HepG2 (cell line): Measurements from ENCODE around the gene PYCARD. TPM values are rescaled to one million over a fixed set of nuclear protein-coding genes. Genes with fewer than 3 reads are reported as not detected.

ENCODE experiments used
- CBFB ChIP-seq: sonication (generic); formaldehyde crosslinking; IDR thresholded peaks from 2 replicates; pipeline ENCODE4 v1.4.0; 2020; ENCODE audit warnings: missing genetic modification reagents
- JARID2 ChIP-seq: sonication (generic); formaldehyde crosslinking; IDR thresholded peaks from 2 replicates; pipeline ENCODE4 v1.8.1; 2023; ENCODE audit warnings: missing genetic modification reagents, inconsistent platforms; ENCODE audit not compliant: insufficient replicate concordance
- LCORL ChIP-seq, 2 experiments: fragments of 450-650 bp in 1 of 2; sonication (generic) in 1 of 2; formaldehyde crosslinking in 1 of 2; IDR thresholded peaks; 2 replicates each; pipeline versions ENCODE4 v1.5.0 to v1.6.1; 2017 to 2020; ENCODE audit warnings: antibody characterized with exemption in 1 of 2, missing genetic modification reagents in 1 of 2
- NRL ChIP-seq: sonication (generic); formaldehyde crosslinking; IDR thresholded peaks from 2 replicates; pipeline ENCODE4 v1.5.0; 2020; ENCODE audit warnings: missing genetic modification reagents, mild to moderate bottlenecking, moderate library complexity, borderline replicate concordance
- PHF8 ChIP-seq: sonication (generic); formaldehyde crosslinking; IDR thresholded peaks from 2 replicates; pipeline ENCODE4 v1.5.0; 2020; ENCODE audit warnings: missing genetic modification reagents
- RAD21 ChIP-seq: fragments of 450-650 bp; formaldehyde crosslinking; IDR thresholded peaks from 2 replicates; pipeline ENCODE4 v1.5.0; 2020; ENCODE audit warnings: mild to moderate bottlenecking
- RARG ChIP-seq: sonication (generic); formaldehyde crosslinking; IDR thresholded peaks from 2 replicates; pipeline ENCODE4 v1.4.0; 2020; ENCODE audit warnings: low read depth, mild to moderate bottlenecking, missing genetic modification reagents
- XRCC5 ChIP-seq: fragments of 200-400 bp; formaldehyde crosslinking; optimal IDR thresholded peaks from 2 replicates; pipeline ENCODE3; 2017; ENCODE audit warnings: mild to moderate bottlenecking, low read length
- ZFP41 ChIP-seq: sonication (generic); formaldehyde crosslinking; IDR thresholded peaks from 2 replicates; pipeline ENCODE4 v1.4.0; 2020; ENCODE audit warnings: mild to moderate bottlenecking, missing genetic modification reagents, borderline replicate concordance
- ZNF3 ChIP-seq: IDR thresholded peaks from 2 replicates; pipeline ENCODE4 v1.7.0; 2017; ENCODE audit warnings: inconsistent platforms
- ZNF562 ChIP-seq: sonication (generic); formaldehyde crosslinking; IDR thresholded peaks from 2 replicates; pipeline ENCODE4 v1.8.0; 2022; ENCODE audit warnings: missing genetic modification reagents, borderline replicate concordance
- ZNF790 ChIP-seq: sonication (generic); formaldehyde crosslinking; IDR thresholded peaks from 2 replicates; pipeline ENCODE4 v1.8.0; 2022; ENCODE audit warnings: missing genetic modification reagents, mild to moderate bottlenecking, borderline replicate concordance
- ZSCAN20 ChIP-seq: sonication (generic); formaldehyde crosslinking; IDR thresholded peaks from 2 replicates; pipeline ENCODE4 v1.4.0; 2020; ENCODE audit warnings: missing genetic modification reagents, mild to moderate bottlenecking, borderline replicate concordance
- polyA plus RNA-seq, 8 experiments: library from polyadenylated mRNA; depleted of rRNA in 3 of 8; stranded (reverse) in 7 of 8; unstranded in 1 of 8; fragments of >200 nt; fragmentation: Illumina TruSeq in 4 of 8; extraction: Trizol in 4 of 8; gene quantifications; 2 replicates each; pipeline versions ENCODE4 v1.2.1 to v1.2.3, GENCODE V29; 2011 to 2016; ENCODE audit warnings: low read depth in 4 of 8, missing spikeins in 1 of 8, mixed read lengths in 1 of 8; ENCODE audit not compliant: insufficient read depth in 1 of 8
- total RNA-seq, 5 experiments: library from RNA; depleted of rRNA; stranded (reverse); fragments of >200 nt; fragmentation: Illumina TruSeq; extraction: Trizol; gene quantifications; 2 replicates each; pipeline ENCODE4 v1.2.3, GENCODE V29; 2016; ENCODE audit warnings: low read depth in 1 of 5
- TF ChIP-seq, protein P1 (sequence below): conservative IDR thresholded peaks from 2 replicates; pipeline ENCODE4 v1.6.1; 2018; ENCODE audit warnings: missing genetic modification reagents
- TF ChIP-seq, protein P2 (sequence below): IDR thresholded peaks from 2 replicates; pipeline ENCODE4 v1.4.0; 2020; ENCODE audit warnings: mild to moderate bottlenecking, missing genetic modification reagents
- TF ChIP-seq, protein P3 (sequence below): sonication (generic); formaldehyde crosslinking; IDR thresholded peaks from 2 replicates; pipeline ENCODE4 v1.4.0; 2020; ENCODE audit warnings: missing genetic modification reagents, mild to moderate bottlenecking, borderline replicate concordance
- TF ChIP-seq, protein P4 (sequence below): sonication (generic); formaldehyde crosslinking; IDR thresholded peaks from 2 replicates; pipeline ENCODE4 v1.5.0; 2020; ENCODE audit warnings: missing genetic modification reagents
- TF ChIP-seq, protein P5 (sequence below): sonication (generic); formaldehyde crosslinking; IDR thresholded peaks from 2 replicates; pipeline ENCODE4 v1.4.0; 2020; ENCODE audit warnings: missing genetic modification reagents

Gene PYCARD
- total and polyA plus RNA-seq, 2 of the 13 experiments (the other 11 are each of a cell fraction or from before 2014, with no cell fraction given), result 4.8 to 9.2 TPM

DNA sequence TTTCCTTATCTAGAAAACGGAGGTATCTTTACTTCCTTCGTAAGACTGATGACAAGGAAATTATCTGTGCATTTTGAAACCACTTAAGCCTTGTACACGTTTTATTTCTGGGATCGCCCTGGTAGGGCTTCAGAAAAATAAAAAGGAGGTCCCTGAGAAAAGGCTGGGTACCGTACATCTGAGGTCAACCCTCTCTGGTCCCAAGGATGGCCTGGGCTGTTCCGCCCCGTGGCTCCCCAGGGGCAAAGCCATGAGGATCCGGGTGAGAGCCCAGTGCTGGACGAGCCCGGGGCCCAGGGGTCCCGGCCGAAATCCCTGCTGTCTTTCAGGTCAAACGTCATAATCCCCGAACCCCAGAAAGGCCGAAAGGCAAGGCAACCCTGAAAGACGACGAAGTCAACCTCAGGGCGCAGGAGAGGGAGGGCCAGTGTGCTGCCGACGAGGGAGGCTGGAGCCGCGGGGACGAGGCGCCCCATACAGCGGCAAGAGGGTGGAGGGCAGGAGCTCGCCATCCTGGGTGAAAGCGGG lies 23.3 kb downstream of the PYCARD start (continued):
- TF ChIP-seq PHF8 (CRISPR knock-in tag), result peak; percentile 78
- TF ChIP-seq CBFB (CRISPR knock-in tag), result no peak
- TF ChIP-seq, protein P1, sequence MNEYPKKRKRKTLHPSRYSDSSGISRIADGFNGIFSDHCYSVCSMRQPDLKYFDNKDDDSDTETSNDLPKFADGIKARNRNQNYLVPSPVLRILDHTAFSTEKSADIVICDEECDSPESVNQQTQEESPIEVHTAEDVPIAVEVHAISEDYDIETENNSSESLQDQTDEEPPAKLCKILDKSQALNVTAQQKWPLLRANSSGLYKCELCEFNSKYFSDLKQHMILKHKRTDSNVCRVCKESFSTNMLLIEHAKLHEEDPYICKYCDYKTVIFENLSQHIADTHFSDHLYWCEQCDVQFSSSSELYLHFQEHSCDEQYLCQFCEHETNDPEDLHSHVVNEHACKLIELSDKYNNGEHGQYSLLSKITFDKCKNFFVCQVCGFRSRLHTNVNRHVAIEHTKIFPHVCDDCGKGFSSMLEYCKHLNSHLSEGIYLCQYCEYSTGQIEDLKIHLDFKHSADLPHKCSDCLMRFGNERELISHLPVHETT (CRISPR knock-in tag), result no peak
- TF ChIP-seq, protein P2, sequence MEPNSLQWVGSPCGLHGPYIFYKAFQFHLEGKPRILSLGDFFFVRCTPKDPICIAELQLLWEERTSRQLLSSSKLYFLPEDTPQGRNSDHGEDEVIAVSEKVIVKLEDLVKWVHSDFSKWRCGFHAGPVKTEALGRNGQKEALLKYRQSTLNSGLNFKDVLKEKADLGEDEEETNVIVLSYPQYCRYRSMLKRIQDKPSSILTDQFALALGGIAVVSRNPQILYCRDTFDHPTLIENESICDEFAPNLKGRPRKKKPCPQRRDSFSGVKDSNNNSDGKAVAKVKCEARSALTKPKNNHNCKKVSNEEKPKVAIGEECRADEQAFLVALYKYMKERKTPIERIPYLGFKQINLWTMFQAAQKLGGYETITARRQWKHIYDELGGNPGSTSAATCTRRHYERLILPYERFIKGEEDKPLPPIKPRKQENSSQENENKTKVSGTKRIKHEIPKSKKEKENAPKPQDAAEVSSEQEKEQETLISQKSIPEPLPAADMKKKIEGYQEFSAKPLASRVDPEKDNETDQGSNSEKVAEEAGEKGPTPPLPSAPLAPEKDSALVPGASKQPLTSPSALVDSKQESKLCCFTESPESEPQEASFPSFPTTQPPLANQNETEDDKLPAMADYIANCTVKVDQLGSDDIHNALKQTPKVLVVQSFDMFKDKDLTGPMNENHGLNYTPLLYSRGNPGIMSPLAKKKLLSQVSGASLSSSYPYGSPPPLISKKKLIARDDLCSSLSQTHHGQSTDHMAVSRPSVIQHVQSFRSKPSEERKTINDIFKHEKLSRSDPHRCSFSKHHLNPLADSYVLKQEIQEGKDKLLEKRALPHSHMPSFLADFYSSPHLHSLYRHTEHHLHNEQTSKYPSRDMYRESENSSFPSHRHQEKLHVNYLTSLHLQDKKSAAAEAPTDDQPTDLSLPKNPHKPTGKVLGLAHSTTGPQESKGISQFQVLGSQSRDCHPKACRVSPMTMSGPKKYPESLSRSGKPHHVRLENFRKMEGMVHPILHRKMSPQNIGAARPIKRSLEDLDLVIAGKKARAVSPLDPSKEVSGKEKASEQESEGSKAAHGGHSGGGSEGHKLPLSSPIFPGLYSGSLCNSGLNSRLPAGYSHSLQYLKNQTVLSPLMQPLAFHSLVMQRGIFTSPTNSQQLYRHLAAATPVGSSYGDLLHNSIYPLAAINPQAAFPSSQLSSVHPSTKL (CRISPR knock-in tag), result no peak
- no peak for TF ChIP-seq RARG
- TF ChIP-seq, protein P3, sequence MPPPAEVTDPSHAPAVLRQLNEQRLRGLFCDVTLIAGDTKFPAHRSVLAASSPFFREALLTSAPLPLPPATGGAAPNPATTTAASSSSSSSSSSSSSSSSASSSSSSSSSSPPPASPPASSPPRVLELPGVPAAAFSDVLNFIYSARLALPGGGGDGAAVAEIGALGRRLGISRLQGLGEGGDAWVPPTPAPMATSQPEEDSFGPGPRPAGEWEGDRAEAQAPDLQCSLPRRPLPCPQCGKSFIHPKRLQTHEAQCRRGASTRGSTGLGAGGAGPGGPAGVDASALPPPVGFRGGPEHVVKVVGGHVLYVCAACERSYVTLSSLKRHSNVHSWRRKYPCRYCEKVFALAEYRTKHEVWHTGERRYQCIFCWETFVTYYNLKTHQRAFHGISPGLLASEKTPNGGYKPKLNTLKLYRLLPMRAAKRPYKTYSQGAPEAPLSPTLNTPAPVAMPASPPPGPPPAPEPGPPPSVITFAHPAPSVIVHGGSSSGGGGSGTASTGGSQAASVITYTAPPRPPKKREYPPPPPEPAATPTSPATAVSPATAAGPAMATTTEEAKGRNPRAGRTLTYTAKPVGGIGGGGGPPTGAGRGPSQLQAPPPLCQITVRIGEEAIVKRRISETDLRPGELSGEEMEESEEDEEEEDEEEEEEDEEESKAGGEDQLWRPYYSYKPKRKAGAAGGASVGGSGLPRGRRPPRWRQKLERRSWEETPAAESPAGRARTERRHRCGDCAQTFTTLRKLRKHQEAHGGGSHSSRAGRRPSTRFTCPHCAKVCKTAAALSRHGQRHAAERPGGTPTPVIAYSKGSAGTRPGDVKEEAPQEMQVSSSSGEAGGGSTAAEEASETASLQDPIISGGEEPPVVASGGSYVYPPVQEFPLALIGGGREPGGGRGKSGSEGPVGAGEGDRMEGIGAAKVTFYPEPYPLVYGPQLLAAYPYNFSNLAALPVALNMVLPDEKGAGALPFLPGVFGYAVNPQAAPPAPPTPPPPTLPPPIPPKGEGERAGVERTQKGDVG, result 0 out of 2 replicates have a peak, but pooled peaks have one; percentile 15
- TF ChIP-seq ZSCAN20, result 0 out of 2 replicates have a peak, but pooled peaks have one; percentile 31
- TF ChIP-seq NRL (CRISPR knock-in tag), result no peak
- TF ChIP-seq, protein P4, sequence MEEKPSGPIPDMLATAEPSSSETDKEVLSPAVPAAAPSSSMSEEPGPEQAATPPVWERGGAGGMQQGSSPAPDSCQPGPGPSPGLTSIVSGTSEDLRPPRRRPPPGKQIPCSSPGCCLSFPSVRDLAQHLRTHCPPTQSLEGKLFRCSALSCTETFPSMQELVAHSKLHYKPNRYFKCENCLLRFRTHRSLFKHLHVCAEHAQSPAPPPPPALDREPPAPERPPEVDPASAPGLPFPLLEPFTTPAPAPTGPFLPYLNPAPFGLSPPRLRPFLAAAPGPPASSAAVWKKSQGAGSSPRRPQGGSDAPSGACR (CRISPR knock-in tag), result no peak
- TF ChIP-seq RAD21 (CRISPR knock-in tag), result 0 out of 2 replicates have a peak, but pooled peaks have one; percentile 9
- TF ChIP-seq ZNF3 (CRISPR knock-in tag), result 0 out of 2 replicates have a peak, but pooled peaks have one; percentile 30
- TF ChIP-seq ZFP41 (CRISPR knock-in tag), result 0 out of 2 replicates have a peak, but pooled peaks have one; percentile 7
- no peak for TF ChIP-seq ZNF562 (CRISPR knock-in tag)
- peak; percentile 8 for TF ChIP-seq XRCC5
- TF ChIP-seq LCORL (IDR thresholded peaks at IDR 0.05), result no peak
- TF ChIP-seq LCORL (CRISPR knock-in tag; IDR thresholded peaks at IDR 0.05), result peak; percentile 29; the same call in 1 of the 2 replicates
- no peak for TF ChIP-seq ZNF790 (CRISPR knock-in tag)
- no peak for TF ChIP-seq JARID2 (CRISPR knock-in tag)
- TF ChIP-seq, protein P5, sequence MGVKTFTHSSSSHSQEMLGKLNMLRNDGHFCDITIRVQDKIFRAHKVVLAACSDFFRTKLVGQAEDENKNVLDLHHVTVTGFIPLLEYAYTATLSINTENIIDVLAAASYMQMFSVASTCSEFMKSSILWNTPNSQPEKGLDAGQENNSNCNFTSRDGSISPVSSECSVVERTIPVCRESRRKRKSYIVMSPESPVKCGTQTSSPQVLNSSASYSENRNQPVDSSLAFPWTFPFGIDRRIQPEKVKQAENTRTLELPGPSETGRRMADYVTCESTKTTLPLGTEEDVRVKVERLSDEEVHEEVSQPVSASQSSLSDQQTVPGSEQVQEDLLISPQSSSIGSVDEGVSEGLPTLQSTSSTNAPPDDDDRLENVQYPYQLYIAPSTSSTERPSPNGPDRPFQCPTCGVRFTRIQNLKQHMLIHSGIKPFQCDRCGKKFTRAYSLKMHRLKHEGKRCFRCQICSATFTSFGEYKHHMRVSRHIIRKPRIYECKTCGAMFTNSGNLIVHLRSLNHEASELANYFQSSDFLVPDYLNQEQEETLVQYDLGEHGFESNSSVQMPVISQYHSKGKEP (CRISPR knock-in tag), result no peak
